ENCODE results near the gene OR56B1. TPM values are rescaled to one million over a fixed set of nuclear protein-coding genes. Genes with fewer than 3 reads are reported as not detected.

Gene OR56B1
- total RNA-seq, 2 experiments from 2014 or later, result 0.16 to 0.34 TPM

- DNase-seq, result no peak
- ATAC-seq, result no peak
- Mint-ChIP-seq H3K27me3 (ENCODE audit: low read depth) (peaks cover 3% of the 10 kb centered on the region), H3K4me3 (no peak overlapping the region), H3K9me3 (ENCODE audit: insufficient read depth) (no peaks in the 10 kb centered on the region), H3K36me3 (ENCODE audit: low read depth) (no peaks in the 10 kb centered on the region), H3K27ac (no peak overlapping the region), H3K4me1 (ENCODE audit: low read depth) (no peaks in the 10 kb centered on the region)
- ChIA-PET CTCF (interaction anchor here (0.6 kb wide), 1 partner anchor 110 kb away, joined by 4 read pairs; no protein-coding TSS in a partner anchor), POLR2A (interaction anchor here (0.6 kb wide), 1 partner anchor 945 kb away, joined by 3 read pairs; no protein-coding TSS in a partner anchor)
Measured at GRCh38 chr11:5727691-5728090, 8.6 kb upstream of the OR56B1 start.

- peaks cover 9% of the 10 kb centered on the region for H3K9me3 Mint-ChIP-seq (ENCODE audit: insufficient read depth)
- H3K4me1 Mint-ChIP-seq (ENCODE audit: low read depth), result no peaks in the 10 kb centered on the region
- H3K4me3 Mint-ChIP-seq, result no peak overlapping the region
- ATAC-seq (no peak), DNase-seq (no peak)
- CTCF ChIA-PET, result no interaction called here
- H3K27me3 Mint-ChIP-seq (ENCODE audit: low read depth), result no peaks in the 10 kb centered on the region
- POLR2A ChIA-PET, result no interaction called here
- H3K27ac Mint-ChIP-seq, result no peak overlapping the region
- no peaks in the 10 kb centered on the region for H3K36me3 Mint-ChIP-seq (ENCODE audit: low read depth)
Measured at GRCh38 chr11:5737091-5737490, 843 bp downstream of the OR56B1 start.

GRCh38 chr11:5737670-5738392, 1.6 kb downstream of the OR56B1 start:
- Mint-ChIP-seq H3K36me3 (ENCODE audit: low read depth) (no peaks in the 10 kb centered on the region), H3K4me3 (no peak overlapping the region), H3K27me3 (ENCODE audit: low read depth) (no peaks in the 10 kb centered on the region), H3K4me1 (ENCODE audit: low read depth) (no peaks in the 10 kb centered on the region), H3K9me3 (ENCODE audit: insufficient read depth) (peaks cover 9% of the 10 kb centered on the region), H3K27ac (no peak overlapping the region)
- ATAC-seq (no peak), DNase-seq (no peak)
- CTCF ChIA-PET, result no interaction called here
- POLR2A ChIA-PET, result no interaction called here

GRCh38 chr11:5738431-5738830, 2.2 kb downstream of the OR56B1 start:
- ATAC-seq (no peak), DNase-seq (no peak)
- ChIA-PET POLR2A (no interaction called here), CTCF (no interaction called here)
- Mint-ChIP-seq H3K27ac (no peak overlapping the region), H3K27me3 (ENCODE audit: low read depth) (no peaks in the 10 kb centered on the region), H3K9me3 (ENCODE audit: insufficient read depth) (peaks cover 9% of the 10 kb centered on the region), H3K36me3 (ENCODE audit: low read depth) (no peaks in the 10 kb centered on the region), H3K4me1 (ENCODE audit: low read depth) (no peaks in the 10 kb centered on the region), H3K4me3 (no peak overlapping the region)

GRCh38 chr11:5746614-5747013, 10.4 kb downstream of the OR56B1 start:
- ATAC-seq, result no peak
- DNase-seq, result no peak
- Mint-ChIP-seq H3K36me3 (ENCODE audit: low read depth) (no peaks in the 10 kb centered on the region), H3K4me3 (no peak overlapping the region), H3K9me3 (ENCODE audit: insufficient read depth) (peaks cover 6% of the 10 kb centered on the region), H3K27me3 (ENCODE audit: low read depth) (no peaks in the 10 kb centered on the region), H3K4me1 (ENCODE audit: low read depth) (no peaks in the 10 kb centered on the region), H3K27ac (no peak overlapping the region)
- CTCF ChIA-PET, result no interaction called here
- POLR2A ChIA-PET, result no interaction called here

GRCh38 chr11:5749836-5750235, 13.6 kb downstream of the OR56B1 start:
- no peak overlapping the region for H3K4me3 Mint-ChIP-seq
- H3K4me1 Mint-ChIP-seq (ENCODE audit: low read depth), result no peaks in the 10 kb centered on the region
- H3K36me3 Mint-ChIP-seq (ENCODE audit: low read depth), result no peaks in the 10 kb centered on the region
- no peaks in the 10 kb centered on the region for H3K27me3 Mint-ChIP-seq (ENCODE audit: low read depth)
- H3K9me3 Mint-ChIP-seq (ENCODE audit: insufficient read depth), result no peaks in the 10 kb centered on the region
- CTCF ChIA-PET, result no interaction called here
- no peak overlapping the region for H3K27ac Mint-ChIP-seq
- ATAC-seq (no peak), DNase-seq (no peak)
- POLR2A ChIA-PET, result no interaction called here

- Mint-ChIP-seq H3K27me3 (ENCODE audit: low read depth) (no peaks in the 10 kb centered on the region), H3K4me3 (no peak within 1 kb of the TSS), H3K27ac (no peak within 1 kb of the TSS), H3K4me1 (ENCODE audit: low read depth) (no peaks in the 10 kb centered on the region), H3K36me3 (ENCODE audit: low read depth) (no peaks in the 10 kb centered on the region), H3K9me3 (ENCODE audit: insufficient read depth) (no peaks in the 10 kb centered on the region)
- CTCF ChIA-PET, result no interaction called here
- POLR2A ChIA-PET, result no interaction called here
- ATAC-seq, result no peak
- no peak for DNase-seq
Measured at GRCh38 chr11:5753943-5754342, 17.7 kb downstream of the OR56B1 start, which contains the start of gene OR52N4. TSS of gene OR52N4 (plus strand) at chr11:5754243. CDS start at chr11:5754741, 498 bp downstream.

- no peak for DNase-seq
- ChIA-PET CTCF (no interaction called here), POLR2A (interaction anchor here (0.6 kb wide), 1 partner anchor 140 kb away, joined by 4 read pairs; no protein-coding TSS in a partner anchor)
- H3K27ac Mint-ChIP-seq, result no peak overlapping the region
- H3K9me3 Mint-ChIP-seq (ENCODE audit: insufficient read depth), result no peaks in the 10 kb centered on the region
- H3K4me1 Mint-ChIP-seq (ENCODE audit: low read depth), result no peaks in the 10 kb centered on the region
- H3K27me3 Mint-ChIP-seq (ENCODE audit: low read depth), result peaks cover 4% of the 10 kb centered on the region
- H3K4me3 Mint-ChIP-seq, result no peak overlapping the region
- H3K36me3 Mint-ChIP-seq (ENCODE audit: low read depth), result no peaks in the 10 kb centered on the region
- no peak for ATAC-seq
Measured at GRCh38 chr11:5767056-5767455, 30.8 kb downstream of the OR56B1 start.

- Mint-ChIP-seq H3K27ac (no peak within 1 kb of the TSS), H3K4me3 (no peak within 1 kb of the TSS), H3K27me3 (ENCODE audit: low read depth) (peaks cover 3% of the 10 kb centered on the region), H3K36me3 (ENCODE audit: low read depth) (no peaks in the 10 kb centered on the region), H3K4me1 (ENCODE audit: low read depth) (no peaks in the 10 kb centered on the region), H3K9me3 (ENCODE audit: insufficient read depth) (no peaks in the 10 kb centered on the region)
- ChIA-PET CTCF (no interaction called here), POLR2A (no interaction called here)
- no peak for ATAC-seq
- no peak for DNase-seq
Measured at GRCh38 chr11:5783255-5783654, 47.0 kb downstream of the OR56B1 start, which contains the start of gene OR52N5. TSS of gene OR52N5 (minus strand) at chr11:5783355. CDS start at chr11:5778634, 4,721 bp downstream.

Other genes with a start within 250 kb of the OR56B1 start
- gene OR52D1, start 247.8 kb upstream of the OR56B1 start, total RNA-seq, result not detected
- gene UBQLN3, start 226.5 kb upstream of the OR56B1 start, total RNA-seq, result not detected
- under 1 TPM in 1 of 2 experiments, not detected in 1; 0.23 TPM for gene UBQLNL, start 219.7 kb upstream of the OR56B1 start, total RNA-seq
- gene OR52H1, start 187.9 kb upstream of the OR56B1 start, total RNA-seq, result not detected
- gene OR52B6, start 155.6 kb upstream of the OR56B1 start, total RNA-seq, result not detected
- under 1 TPM; 0.47 to 0.58 TPM for gene TRIM6, start 139.8 kb upstream of the OR56B1 start, total RNA-seq
- gene TRIM34, start 111.4 kb upstream of the OR56B1 start, total RNA-seq, result 10 to 100 TPM; 11.9 to 12.3 TPM
- gene TRIM5, start 51.4 kb upstream of the OR56B1 start, total RNA-seq, result 10 to 100 TPM; 28.1 to 33.4 TPM
- gene TRIM22, start 46.7 kb upstream of the OR56B1 start, total RNA-seq, result 100 to 1,000 TPM; 228 to 242 TPM
- under 1 TPM; 0.63 to 0.71 TPM for gene OR52N4, start 17.8 kb downstream of the OR56B1 start, total RNA-seq
- gene OR52N5, start 46.9 kb downstream of the OR56B1 start, total RNA-seq, result not detected
- not detected for gene OR52N1, start 54.8 kb downstream of the OR56B1 start, total RNA-seq
- not detected for gene OR52N2, start 72.5 kb downstream of the OR56B1 start, total RNA-seq
- not detected for gene OR52E6, start 105.4 kb downstream of the OR56B1 start, total RNA-seq
- gene OR52E8, start 121.2 kb downstream of the OR56B1 start, total RNA-seq, result not detected
- not detected for gene OR52E4, start 144.2 kb downstream of the OR56B1 start, total RNA-seq
- not detected for gene OR52E5, start 156.8 kb downstream of the OR56B1 start, total RNA-seq
- not detected for gene OR56A3, start 205.8 kb downstream of the OR56B1 start, total RNA-seq
- not detected for gene OR56A5, start 232.0 kb downstream of the OR56B1 start, total RNA-seq

Data from activated CD8-positive, alpha-beta T cell treated with anti-CD3 and anti-CD28 coated beads, Interleukin-2, amount 10 ng/mL, durations not matched to agents 7 days and 5 days (primary cell).